Trophoblast cell (in vitro differentiated cells and primary cell): ENCODE measurements around the gene MAU2.

Source experiments
- DNase-seq, 2 donors: peaks; one replicate each; pipeline ENCODE4 v3.0.0-alpha.2; 2016
- H2AFZ ChIP-seq: 2 replicates; pipeline ENCODE4 v1.6.1; 2013; ENCODE audit warnings: low read length, moderate library complexity, mild to moderate bottlenecking; ENCODE audit not compliant: insufficient read depth, poor library complexity
- H2AK5ac ChIP-seq: 2 replicates; pipeline ENCODE4 v1.6.1; 2013; ENCODE audit warnings: mild to moderate bottlenecking, low read length
- H2BK120ac ChIP-seq: 2 replicates; pipeline ENCODE4 v1.6.1; 2013; ENCODE audit warnings: low read length, mild to moderate bottlenecking, moderate library complexity; ENCODE audit not compliant: insufficient read depth, poor library complexity
- H2BK12ac ChIP-seq: 2 replicates; pipeline ENCODE4 v1.6.1; 2013; ENCODE audit warnings: mild to moderate bottlenecking, low read length, moderate library complexity
- H2BK5ac ChIP-seq: 2 replicates; pipeline ENCODE4 v1.6.1; 2013; ENCODE audit warnings: low read length, low read depth, moderate library complexity, mild to moderate bottlenecking; ENCODE audit not compliant: poor library complexity
- H3K14ac ChIP-seq: 2 replicates; pipeline ENCODE4 v1.6.1; 2013; ENCODE audit warnings: mild to moderate bottlenecking, low read length
- H3K18ac ChIP-seq: 2 replicates; pipeline ENCODE4 v1.6.1; 2013; ENCODE audit warnings: mild to moderate bottlenecking, low read length
- H3K23ac ChIP-seq: 2 replicates; pipeline ENCODE4 v1.6.1; 2013; ENCODE audit warnings: low read length
- H3K27ac ChIP-seq: 2 replicates; pipeline ENCODE4 v1.5.1; 2013; ENCODE audit warnings: low read depth, mild to moderate bottlenecking, inconsistent platforms, low read length, moderate library complexity
- H3K27me3 ChIP-seq: 2 replicates; pipeline ENCODE4 v1.6.1; 2013; ENCODE audit warnings: inconsistent platforms, mild to moderate bottlenecking, low read length, moderate library complexity; ENCODE audit not compliant: insufficient read depth
- H3K36me3 ChIP-seq, 2 experiments: 1 replicate in 1 of 2; 2 replicates in 1 of 2; pipeline ENCODE4 v1.6.1; 2013; ENCODE audit warnings: low read length in 2 of 2, mild to moderate bottlenecking in 2 of 2, moderate library complexity in 1 of 2; ENCODE audit not compliant: insufficient read depth in 2 of 2, control insufficient read depth in 1 of 2
- H3K4ac ChIP-seq: 2 replicates; pipeline ENCODE4 v1.6.1; 2013; ENCODE audit warnings: low read depth, mild to moderate bottlenecking, low read length, moderate library complexity
- H3K4me1 ChIP-seq, 2 experiments: 1 replicate in 1 of 2; 2 replicates in 1 of 2; pipeline ENCODE4 v1.6.1; 2013; ENCODE audit warnings: low read length in 2 of 2, mild to moderate bottlenecking in 2 of 2, moderate library complexity in 1 of 2; ENCODE audit not compliant: insufficient read depth in 2 of 2, control insufficient read depth in 1 of 2
- H3K4me2 ChIP-seq: 2 replicates; pipeline ENCODE4 v1.6.1; 2013; ENCODE audit warnings: inconsistent platforms, mild to moderate bottlenecking, low read length, moderate library complexity
- H3K4me3 ChIP-seq: 2 replicates; pipeline ENCODE4 v1.5.1; 2013; ENCODE audit warnings: mild to moderate bottlenecking, low read depth, low read length, inconsistent platforms
- H3K79me1 ChIP-seq: one replicate; pipeline ENCODE4 v1.6.1; 2013; ENCODE audit warnings: low read length
- H3K79me2 ChIP-seq: 2 replicates; pipeline ENCODE4 v1.6.1; 2013; ENCODE audit warnings: low read length, mild to moderate bottlenecking; ENCODE audit not compliant: control insufficient read depth, insufficient read depth, poor library complexity
- H3K9ac ChIP-seq: 2 replicates; pipeline ENCODE4 v1.6.1; 2013; ENCODE audit warnings: mild to moderate bottlenecking, low read length
- H3K9me3 ChIP-seq: 2 replicates; pipeline ENCODE4 v1.6.1; 2013; ENCODE audit warnings: low read depth, mild to moderate bottlenecking, control low read depth, inconsistent platforms, low read length; ENCODE audit not compliant: insufficient read depth
- H4K12ac ChIP-seq: 2 replicates; pipeline ENCODE4 v1.6.1; 2013; ENCODE audit warnings: low read depth, mild to moderate bottlenecking, low read length, moderate library complexity
- H4K8ac ChIP-seq: 2 replicates; pipeline ENCODE4 v1.6.1; 2013; ENCODE audit warnings: low read depth, mild to moderate bottlenecking, low read length, moderate library complexity
- H4K91ac ChIP-seq: one replicate; pipeline ENCODE4 v1.6.1; 2013; ENCODE audit warnings: low read depth, mild to moderate bottlenecking, low read length, moderate library complexity
- WGBS: extraction: QIAGEN DNeasy Blood & Tissue Kit; methylation state at CpG from one replicate; pipeline ENCODE4 v1.1.7; 2013; ENCODE audit warnings: missing lambda C conversion rate; ENCODE audit not compliant: insufficient read length, insufficient coverage; ENCODE audit errors: extremely low coverage; 5-methylcytosine and 5-hydroxymethylcytosine counted together

The MAU2 gene

DNA sequence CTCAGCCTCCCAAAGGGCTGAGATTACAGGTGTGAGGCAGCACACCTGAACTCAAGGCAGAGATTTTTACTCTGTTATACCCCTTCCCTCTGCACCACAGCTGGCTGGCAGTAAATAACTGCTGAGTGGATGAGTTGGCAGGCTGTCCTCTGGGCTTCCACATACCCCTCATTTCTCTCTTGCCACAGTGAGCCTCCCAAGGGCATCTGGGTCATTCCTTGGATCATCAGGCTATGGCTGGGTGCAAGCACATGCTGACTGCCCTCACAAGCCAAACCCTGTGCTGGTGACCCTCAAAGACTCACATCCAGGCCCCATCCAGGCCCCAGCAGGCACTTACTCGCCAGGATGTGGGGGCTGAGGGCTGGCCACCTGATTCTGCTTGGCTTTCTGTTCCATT lies 4.5 kb upstream of the MAU2 start:
- no peak overlapping the region for H3K4me3 ChIP-seq
- WGBS: no CpG with 5 or more reads among the region's 1 CpG
- H3K27ac ChIP-seq: no peak overlapping the region
- H2BK12ac ChIP-seq: no peak overlapping the region
- no peak overlapping the region for H3K14ac ChIP-seq
- H2BK5ac ChIP-seq: no peak overlapping the region
- H3K79me2 ChIP-seq: peaks cover 10% of the 10 kb centered on the region
- H4K8ac ChIP-seq: no peak overlapping the region
- no peak overlapping the region for H3K9ac ChIP-seq
- H2AK5ac ChIP-seq: no peak overlapping the region
- no peak overlapping the region for H3K18ac ChIP-seq
- peaks cover 2 to 6% of the 10 kb centered on the region in 2 experiments for H3K4me1 ChIP-seq
- H3K4me2 ChIP-seq: no peak overlapping the region
- no peak overlapping the region for H3K23ac ChIP-seq
- H3K27me3 ChIP-seq: no peaks in the 10 kb centered on the region
- H2BK120ac ChIP-seq: no peak overlapping the region
- H3K4ac ChIP-seq: no peak overlapping the region
- H4K91ac ChIP-seq: no peak overlapping the region
- H3K36me3 ChIP-seq: peaks cover 30 to 32% of the 10 kb centered on the region in 2 experiments
- H2AFZ ChIP-seq: no peak overlapping the region
- H3K79me1 ChIP-seq: peaks cover 11% of the 10 kb centered on the region
- no peak for DNase-seq
- H3K9me3 ChIP-seq: no peaks in the 10 kb centered on the region
- H4K12ac ChIP-seq: no peak overlapping the region

GRCh38 chr19:19319732-19320360 lies 783 bp upstream of the MAU2 start:
- WGBS: no CpG with 5 or more reads among the region's 32 CpGs
- Histone ChIP-seq H4K12ac (peak overlapping the region; percentile 90), H3K4me2 (peak overlapping the region; percentile 78), H3K4me3 (peak overlapping the region; percentile 90), H3K79me2 (peaks cover 18% of the 10 kb centered on the region), H2BK120ac (peak overlapping the region; percentile 72), H3K18ac (peak overlapping the region; percentile 79), H3K23ac (no peak overlapping the region), H3K9me3 (no peaks in the 10 kb centered on the region), H2BK12ac (no peak overlapping the region), H2AFZ (peak overlapping the region; percentile 78), H4K8ac (peak overlapping the region; percentile 98), H3K14ac (peak overlapping the region; percentile 88), H3K27me3 (no peaks in the 10 kb centered on the region), H3K4ac (peak overlapping the region; percentile 92), H3K9ac (peak overlapping the region; percentile 83), H3K36me3 (peaks cover 22 to 31% of the 10 kb centered on the region in 2 experiments), H2BK5ac (peak overlapping the region; percentile 84), H2AK5ac (peak overlapping the region; percentile 8), H3K79me1 (peaks cover 15% of the 10 kb centered on the region), H3K27ac (peak overlapping the region; percentile 7), H4K91ac (peak overlapping the region; percentile 83), H3K4me1 (peaks cover 7 to 12% of the 10 kb centered on the region in 2 experiments)
- peak in 1 of 2 donors; percentile 1 for DNase-seq

DNA sequence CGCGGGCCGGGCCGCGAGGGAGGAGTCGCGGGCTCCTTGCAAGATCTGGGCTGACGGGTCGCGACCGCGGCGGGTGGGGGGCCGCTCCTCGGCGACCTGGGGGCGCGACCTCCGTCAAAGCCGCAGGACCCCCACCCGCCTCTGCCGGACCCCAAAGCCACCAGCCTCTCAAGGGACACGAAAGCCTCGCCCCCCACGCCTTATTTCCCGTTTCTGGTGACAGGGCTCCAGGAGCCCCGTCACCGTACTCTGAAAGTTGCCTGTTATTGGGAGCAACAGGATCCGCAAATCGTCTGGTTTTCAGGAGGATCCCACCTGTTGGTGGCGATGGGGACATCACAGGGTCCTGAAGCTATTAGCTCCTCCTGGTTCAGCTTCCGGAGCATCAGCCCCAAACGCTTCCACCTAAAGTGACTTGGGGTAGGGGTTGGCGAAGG lies 530 bp downstream of the MAU2 start:
- peak overlapping the region; percentile 84 for H2BK5ac ChIP-seq
- peak overlapping the region; percentile 97 for H3K4ac ChIP-seq
- H3K14ac ChIP-seq: peak overlapping the region; percentile 92
- H2BK12ac ChIP-seq: no peak overlapping the region
- no peak overlapping the region for H3K23ac ChIP-seq
- peak overlapping the region; percentile 95 for H2AK5ac ChIP-seq
- peak overlapping the region; percentile 98 for H4K91ac ChIP-seq
- H3K27me3 ChIP-seq: no peaks in the 10 kb centered on the region
- peak; percentile 10 to 34 for DNase-seq
- peaks cover 15% of the 10 kb centered on the region for H3K79me1 ChIP-seq
- H2AFZ ChIP-seq: peak overlapping the region; percentile 51
- peak overlapping the region; percentile 94 for H3K4me2 ChIP-seq
- peak overlapping the region; percentile 89 for H3K18ac ChIP-seq
- H3K36me3 ChIP-seq: peaks cover 13 to 22% of the 10 kb centered on the region in 2 experiments
- H2BK120ac ChIP-seq: peak overlapping the region; percentile 90
- peaks cover 7 to 12% of the 10 kb centered on the region in 2 experiments for H3K4me1 ChIP-seq
- peaks cover 18% of the 10 kb centered on the region for H3K79me2 ChIP-seq
- WGBS: no CpG with 5 or more reads among the region's 34 CpGs
- H3K27ac ChIP-seq: peak overlapping the region; percentile 69
- peak overlapping the region; percentile 88 for H4K8ac ChIP-seq
- H3K4me3 ChIP-seq: peak overlapping the region; percentile 99
- H3K9me3 ChIP-seq: no peaks in the 10 kb centered on the region
- peak overlapping the region; percentile 98 for H3K9ac ChIP-seq
- H4K12ac ChIP-seq: peak overlapping the region; percentile 43

GRCh38 chr19:19324059-19324770 lies 3.6 kb downstream of the MAU2 start:
- Histone ChIP-seq H3K36me3 (peaks cover 12 to 30% of the 10 kb centered on the region in 2 experiments), H4K91ac (no peak overlapping the region), H3K9me3 (no peaks in the 10 kb centered on the region), H3K27ac (no peak overlapping the region), H3K14ac (no peak overlapping the region), H3K27me3 (no peaks in the 10 kb centered on the region), H3K79me2 (peaks cover 18% of the 10 kb centered on the region), H2BK120ac (no peak overlapping the region), H2AK5ac (no peak overlapping the region), H4K8ac (no peak overlapping the region), H2AFZ (no peak overlapping the region), H3K18ac (no peak overlapping the region), H3K4ac (no peak overlapping the region), H3K23ac (no peak overlapping the region), H3K4me1 (peaks cover 7 to 12% of the 10 kb centered on the region in 2 experiments), H2BK12ac (no peak overlapping the region), H4K12ac (no peak overlapping the region), H3K4me2 (no peak overlapping the region), H2BK5ac (no peak overlapping the region), H3K4me3 (no peak overlapping the region), H3K79me1 (peaks cover 15% of the 10 kb centered on the region), H3K9ac (no peak overlapping the region)
- no CpG with 5 or more reads among the region's 7 CpGs for WGBS
- no peak for DNase-seq
